GM19328 (cell line): Measurements from ENCODE around the gene CA6.
"Not testable (repeated sequence)": the region's sequence is repeated elsewhere in the genome, so short reads cannot be mapped to it uniquely, and the experiment has no call there.

Experiments
- ATAC-seq: cut with Tn5 transposase; IDR thresholded peaks from one replicate; pipeline ENCODE4 v1.9.1; 2021; ENCODE audit warnings: mild to moderate bottlenecking, moderate library complexity; ENCODE audit not compliant: unreplicated experiment

Gene CA6

DNA sequence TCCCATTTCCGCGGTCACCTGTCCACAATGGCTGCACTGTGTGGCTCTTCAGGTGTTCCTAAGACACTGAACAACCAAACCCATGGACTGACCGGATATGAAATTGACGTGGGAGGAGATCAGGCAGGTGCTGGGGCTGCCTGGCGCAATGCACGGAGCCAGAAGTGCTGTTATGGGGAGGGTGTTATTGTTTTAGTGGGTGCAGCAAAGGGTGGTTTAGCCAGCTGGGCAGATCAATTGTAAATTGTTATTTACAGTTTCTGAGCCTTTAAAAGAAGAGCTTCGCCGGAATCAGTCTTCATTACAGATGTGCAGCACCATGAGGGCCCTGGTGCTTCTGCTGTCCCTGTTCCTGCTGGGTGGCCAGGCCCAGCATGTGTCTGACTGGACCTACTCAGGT is at the start of gene CA6:
Gene CA6, plus strand, starts transcription at position 301 of the 400 bp plus-strand sequence. Its CDS starts 19 bp downstream, at position 320.
- no peak for ATAC-seq

DNA sequence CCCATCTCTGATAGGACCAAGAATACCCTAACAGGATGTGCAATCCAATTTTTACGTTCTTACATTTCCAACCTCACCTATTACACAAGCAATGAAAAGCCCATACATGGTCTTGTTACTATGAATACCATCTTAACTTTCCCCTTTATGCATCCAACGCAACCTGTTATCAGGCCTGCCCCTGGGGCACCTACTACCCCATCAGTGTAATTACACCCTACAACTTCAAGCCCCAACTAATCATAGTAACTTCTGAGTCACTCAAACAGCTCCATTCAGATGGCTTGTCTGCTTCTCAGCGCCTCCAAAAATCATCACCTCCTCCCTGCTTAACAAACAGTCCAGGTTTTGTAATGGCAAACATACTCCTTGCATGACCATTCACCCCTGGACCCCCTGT is 48.9 kb upstream of the CA6 start:
- not testable (repeated sequence) for ATAC-seq

DNA sequence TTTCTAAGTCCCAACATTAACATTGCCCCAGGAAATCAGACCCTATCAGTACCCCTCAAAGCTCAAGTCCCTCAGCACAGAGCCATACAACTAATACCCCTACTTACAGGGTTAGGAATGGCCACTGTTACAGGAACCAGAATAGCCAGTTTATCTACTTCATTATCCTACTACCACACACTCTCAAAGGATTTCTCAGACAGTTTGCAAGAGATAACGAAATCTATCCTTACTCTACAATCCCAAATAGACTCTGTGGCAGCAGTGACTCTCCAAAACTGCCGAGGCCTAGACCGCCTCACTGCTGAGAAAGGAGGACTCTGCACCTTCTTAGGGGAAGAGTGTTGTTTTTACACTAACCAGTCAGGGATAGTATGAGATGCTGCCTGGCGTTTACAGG is 48.2 kb upstream of the CA6 start:
- ATAC-seq = not testable (repeated sequence)

DNA sequence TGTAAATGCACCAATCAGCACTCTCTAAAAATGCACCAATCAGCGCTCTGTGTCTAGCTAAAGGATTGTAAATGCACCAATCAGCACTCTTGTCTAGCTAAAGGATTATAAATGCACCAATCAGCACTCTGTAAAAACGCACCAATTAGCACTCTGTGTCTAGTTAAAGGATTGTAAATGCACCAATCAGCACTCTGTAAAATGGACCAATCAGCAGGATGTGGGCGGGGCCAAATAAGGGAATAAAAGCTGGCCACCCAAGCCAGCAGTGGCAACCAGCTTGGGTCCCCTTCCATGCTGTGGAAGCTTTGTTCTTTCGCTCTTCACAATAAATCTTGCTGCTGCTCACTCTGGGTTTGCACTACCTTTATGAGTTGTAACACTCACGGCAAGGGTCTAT is 47.2 kb upstream of the CA6 start:
- ATAC-seq = not testable (repeated sequence)

DNA sequence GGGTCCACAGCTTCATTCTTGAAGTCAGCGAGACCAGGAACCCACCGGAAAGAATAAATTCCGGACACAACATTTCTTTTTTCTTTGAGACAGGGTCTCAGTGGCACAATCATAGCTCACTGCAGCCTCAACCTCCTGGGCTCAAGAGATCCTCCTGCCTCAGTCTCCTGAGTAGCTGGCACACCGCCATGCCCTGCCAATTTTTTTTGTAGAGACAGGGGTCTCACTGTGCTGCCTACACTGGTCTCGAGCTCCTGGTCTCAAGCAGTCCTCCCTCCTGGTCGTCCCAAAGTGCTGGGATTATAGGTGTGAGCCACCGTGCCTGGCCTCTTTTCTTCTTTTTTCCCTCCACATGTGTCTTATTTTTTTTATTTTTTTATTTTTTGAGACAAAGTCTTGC is 46.6 kb upstream of the CA6 start:
- ATAC-seq = no peak

DNA sequence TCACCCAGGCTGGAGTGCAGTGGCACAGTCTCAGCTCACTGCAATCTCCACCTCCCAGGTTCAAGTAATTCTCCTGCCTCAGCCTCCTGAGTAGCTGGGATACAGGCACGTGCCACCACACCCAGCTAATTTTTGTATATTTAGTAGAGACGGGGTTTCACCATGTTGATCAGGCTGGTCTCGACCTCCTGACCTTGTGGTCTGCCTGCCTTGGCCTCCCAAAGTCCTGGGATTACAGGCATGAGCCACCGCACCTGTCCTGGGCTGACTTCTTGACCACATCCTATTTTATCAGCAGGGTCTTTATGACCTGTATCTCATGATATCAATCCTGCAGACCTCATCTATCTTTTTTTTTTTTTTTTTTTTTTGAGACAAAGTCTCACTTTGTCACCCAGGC is 45.0 kb upstream of the CA6 start:
- not testable (repeated sequence) for ATAC-seq

DNA sequence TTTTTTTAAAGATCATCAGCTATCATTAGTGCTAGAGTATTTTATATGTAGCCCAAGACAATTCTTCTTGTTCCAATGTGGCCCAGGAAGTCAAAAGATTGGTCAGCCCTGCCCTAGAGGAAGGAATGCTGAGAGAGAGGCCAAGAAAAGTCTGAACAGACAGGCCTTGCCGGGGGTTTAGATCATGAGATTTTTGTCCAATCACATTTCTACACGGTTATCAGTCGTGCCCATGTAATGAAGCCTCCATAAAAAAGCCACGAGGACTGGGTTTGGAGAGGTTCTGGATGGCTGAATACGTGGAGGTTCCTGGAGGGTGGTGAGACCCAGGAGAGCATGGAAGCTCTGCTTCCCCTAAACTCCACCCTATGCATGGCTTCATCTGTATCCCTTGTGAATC is 42.9 kb upstream of the CA6 start:
- no peak for ATAC-seq

DNA sequence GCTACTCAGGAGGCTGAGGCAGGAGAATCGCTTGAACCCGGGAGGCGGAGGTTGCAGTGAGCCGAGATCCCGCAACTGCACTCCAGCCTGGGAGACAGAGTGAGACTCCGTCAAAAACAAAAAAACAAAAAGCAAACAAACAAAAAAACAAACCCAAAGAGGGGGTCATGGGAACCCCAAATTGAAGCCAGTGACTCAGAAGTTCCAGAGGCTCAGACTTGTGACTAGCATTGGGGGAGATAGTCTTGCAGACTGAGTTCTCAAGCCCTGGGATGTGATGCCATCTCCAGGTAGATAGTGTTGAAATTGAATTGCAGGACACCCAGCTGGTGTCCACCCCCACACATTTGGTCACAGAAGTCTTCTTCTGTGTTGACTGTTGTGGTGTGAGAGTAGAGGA is 42.3 kb upstream of the CA6 start:
- no peak for ATAC-seq

DNA sequence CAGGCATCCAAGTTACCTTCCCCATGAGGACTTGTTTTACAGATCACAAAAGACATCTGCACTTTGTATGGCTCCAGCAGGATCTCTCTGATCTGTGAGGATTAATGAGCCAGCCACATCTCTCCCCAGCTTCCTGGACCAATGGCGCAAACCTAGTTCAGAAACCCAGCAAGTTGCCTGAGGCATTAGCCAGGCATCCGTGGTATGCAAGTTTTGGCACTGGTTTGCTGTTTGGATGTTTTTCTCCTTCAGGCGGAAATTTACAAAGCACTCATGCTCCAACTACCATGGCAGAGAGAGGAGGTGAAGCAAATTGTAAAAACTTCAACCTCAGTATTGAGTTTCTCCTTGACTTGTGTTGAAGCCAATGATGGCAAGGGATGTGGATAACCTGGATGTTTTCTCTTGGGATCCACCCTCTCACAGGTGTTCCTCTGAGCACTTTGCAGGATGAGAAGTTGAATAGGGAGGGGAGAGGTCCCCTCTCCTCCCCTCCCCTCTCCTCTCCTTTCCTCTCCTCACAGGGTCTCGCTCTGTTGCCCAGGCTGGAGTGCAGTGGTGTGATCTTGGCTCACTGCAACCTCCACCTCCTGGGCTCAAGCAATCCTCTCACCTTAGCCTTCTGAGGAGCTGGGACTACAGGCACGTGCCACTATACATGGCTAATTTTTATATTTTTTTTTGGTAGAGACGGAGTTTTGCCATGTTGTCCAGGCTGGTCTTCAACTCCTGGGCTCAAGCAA is 41.6 kb upstream of the CA6 start:
- ATAC-seq = no peak

DNA sequence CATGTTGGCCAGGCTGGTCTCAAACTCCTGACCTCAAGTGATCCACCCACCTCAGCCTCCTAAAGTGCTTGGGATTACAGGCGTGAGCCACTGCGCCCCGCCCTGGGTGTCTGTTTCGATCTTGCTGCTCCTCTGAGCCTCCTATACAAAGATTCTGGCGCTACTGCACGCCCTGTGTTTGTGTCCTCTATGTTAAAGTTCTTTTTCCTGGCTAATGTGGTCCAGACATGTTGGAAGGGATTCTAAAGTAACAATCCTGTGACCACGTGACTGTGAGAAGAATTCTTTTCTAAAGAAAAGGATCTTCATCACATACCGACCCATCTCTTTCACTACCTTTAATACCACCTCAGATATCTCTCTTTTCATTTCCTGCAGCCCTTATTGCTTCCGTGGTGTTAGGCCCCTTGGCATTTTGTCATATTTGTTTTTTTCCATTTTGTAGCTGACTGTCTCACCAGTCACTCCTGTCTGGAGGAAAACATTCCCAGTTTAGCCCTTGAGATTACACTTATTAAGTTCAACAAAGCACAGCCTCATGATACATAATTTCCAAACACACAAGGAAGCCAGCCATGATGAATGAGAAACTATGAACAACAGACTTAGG is 40.0 kb upstream of the CA6 start:
- no peak for ATAC-seq

DNA sequence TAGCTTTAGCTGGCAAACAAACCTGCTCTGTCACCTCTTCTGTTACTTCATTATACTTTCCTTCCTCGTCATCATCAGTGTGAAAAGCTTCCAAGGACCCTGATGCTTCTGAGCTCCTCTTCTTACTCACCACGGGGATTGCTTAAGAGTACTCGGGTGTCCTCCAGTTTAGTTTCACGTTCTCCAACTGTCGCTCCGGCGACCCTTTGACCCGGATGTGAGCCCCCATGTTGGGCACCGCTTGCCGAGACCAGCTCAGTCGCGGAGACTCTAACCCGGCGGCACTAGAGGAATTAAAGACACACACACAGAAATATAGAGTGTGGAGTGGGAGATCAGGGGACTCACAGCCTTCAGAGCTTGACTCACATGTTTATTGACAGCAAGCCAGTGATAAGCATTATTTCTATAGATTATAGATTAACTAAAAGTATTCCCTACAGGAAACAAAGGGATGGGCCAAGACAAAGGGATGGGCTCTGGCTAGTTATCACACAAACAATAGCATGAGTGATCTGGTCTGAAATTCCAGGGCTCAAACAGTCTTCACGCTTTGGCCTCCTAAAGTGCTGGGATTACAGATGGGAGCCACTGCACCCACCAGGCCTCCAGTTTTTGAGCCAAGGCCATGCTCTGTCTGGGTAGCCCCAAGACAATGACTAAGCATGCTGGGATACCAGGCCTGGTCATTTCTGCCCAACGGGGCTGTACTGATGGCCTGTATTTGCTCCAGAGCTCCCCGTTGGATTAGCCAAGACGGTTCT is 37.1 kb upstream of the CA6 start:
- ATAC-seq = no peak

DNA sequence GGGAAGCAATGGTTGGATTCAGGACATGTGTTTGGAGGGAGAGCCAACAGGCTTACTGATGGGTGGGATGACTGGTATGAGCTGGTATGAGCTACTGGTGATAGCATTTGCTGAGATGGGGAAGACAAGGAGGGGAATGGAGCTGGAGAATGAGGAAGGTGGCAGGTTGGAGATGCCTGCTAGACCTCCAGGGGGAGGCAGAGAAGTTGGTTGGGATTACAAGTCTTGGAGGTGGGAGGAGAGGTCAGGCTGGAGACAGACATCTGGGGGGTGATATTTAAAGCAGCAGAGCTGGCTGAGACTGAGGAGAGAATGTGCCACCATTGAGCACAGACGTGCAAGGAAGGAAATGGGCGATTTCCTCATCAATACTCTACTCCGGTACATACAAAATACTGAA is 35.3 kb upstream of the CA6 start:
- ATAC-seq = no peak

DNA sequence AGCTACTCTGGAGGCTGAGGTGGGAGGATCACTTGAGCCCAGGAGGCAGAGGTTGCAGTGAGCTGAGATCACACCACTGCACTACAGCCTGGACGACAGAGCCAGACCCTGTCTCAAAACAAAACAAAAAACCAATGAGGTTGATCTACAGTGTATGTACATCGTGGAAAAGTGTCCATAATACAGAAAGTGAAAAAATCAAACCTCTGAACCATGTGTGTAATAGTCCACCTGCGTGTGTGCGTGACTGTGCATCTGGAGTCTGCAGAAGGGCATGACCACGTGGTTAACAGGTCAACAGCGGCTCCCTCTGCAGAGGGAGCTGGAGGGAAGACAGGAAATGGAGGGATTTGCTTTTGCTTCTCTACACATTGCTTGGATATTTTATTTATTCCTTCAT is 34.8 kb upstream of the CA6 start:
- ATAC-seq = no peak

DNA sequence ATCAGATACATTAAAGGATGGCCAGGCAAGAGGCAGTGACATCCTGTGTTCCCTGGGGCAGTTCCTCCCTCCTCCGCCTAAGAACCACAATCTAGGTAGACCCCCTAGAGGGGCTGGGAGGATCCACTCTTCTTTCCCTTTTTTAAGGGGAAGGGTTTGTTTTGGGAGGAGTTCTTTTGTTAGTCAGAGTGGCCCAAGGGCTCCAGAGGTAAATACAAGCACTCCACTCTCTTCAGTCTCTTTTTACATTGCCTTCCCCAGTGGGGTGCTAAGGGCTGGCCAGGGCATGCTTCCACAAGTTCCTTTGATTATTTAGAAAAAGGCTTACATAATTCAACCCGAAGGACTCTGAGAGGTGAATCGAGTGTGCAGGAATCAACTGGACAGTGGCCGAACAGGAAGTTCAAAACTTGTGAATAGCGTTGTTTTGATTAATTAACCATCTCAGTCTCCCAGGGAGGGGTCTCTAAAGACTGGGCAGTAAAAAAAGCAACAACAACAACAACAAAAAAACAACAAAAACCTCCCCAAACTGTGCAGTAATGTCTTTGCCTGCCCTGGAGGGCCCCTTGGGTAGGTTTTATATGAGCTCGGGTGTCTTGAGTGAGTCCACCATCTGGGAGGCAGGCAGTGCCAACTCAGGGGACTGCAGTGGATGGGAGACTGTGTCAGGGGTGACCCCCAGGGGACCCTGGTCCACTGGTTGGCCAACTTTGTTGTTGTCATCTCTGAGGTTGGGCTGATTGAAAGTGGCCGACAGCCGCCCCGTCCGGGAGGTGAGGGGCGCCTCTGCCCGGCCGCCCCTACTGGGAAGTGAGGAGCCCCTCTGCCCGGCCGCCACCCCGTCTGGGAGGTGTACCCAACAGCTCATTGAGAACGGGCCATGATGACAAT is 34.0 kb upstream of the CA6 start:
- ATAC-seq = no peak

DNA sequence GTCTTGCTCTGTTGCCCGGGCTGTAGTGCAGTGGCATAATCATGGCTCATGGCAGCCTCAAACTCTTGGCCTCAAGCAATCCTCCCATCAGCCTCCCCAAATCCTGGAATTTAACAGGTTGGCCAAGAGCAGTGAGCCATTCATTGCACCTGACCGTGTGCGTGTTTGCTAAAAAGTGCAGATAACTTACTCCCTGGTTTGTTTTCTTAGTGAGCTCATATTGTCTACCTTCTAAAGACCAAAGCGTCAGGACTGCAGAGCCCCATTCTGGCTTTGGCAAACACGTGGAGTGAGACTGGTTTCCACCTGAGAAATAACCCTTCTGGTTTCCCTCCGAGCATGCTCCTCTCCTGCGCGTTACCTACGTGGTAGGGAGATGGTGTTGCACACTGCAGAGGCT is 32.2 kb upstream of the CA6 start:
- no peak for ATAC-seq

DNA sequence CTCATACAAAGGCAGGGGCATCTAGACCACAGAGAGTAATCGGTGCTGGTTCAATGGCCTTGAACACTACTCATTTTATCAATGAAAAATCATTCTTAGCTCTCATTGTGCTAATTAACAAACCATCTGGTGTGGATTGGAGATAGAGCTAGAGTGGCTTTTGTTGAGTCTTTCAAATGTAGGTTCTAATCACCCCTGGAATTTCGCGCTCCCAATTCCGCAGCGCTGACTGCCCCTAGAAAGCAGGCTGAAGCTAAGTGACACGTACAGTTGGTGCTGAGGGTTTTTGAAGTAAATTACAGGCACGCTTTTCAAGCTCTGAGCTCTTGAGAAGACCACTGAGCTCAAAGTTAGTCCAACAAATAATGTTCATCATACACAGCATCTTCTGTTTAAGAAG is 31.2 kb upstream of the CA6 start:
- ATAC-seq = no peak

DNA sequence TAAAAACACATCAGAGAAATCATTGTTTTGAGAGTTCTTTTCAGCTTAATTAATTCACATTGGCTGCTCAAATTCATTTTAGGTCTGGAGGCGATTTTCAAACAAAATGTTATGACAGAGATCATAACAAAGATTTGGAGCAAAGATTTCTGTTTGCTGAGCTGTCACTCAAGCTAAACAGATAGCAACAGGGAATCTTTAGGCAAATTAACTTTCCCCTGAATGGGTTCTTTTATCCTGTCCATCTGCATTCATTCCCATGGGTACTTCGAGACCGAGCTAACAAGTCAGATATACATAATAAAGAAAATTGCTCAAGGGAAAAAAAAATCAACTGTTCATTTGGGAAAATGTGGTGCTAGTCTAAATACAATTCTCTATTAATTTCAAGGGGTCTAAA is 30.2 kb upstream of the CA6 start:
- ATAC-seq = no peak

DNA sequence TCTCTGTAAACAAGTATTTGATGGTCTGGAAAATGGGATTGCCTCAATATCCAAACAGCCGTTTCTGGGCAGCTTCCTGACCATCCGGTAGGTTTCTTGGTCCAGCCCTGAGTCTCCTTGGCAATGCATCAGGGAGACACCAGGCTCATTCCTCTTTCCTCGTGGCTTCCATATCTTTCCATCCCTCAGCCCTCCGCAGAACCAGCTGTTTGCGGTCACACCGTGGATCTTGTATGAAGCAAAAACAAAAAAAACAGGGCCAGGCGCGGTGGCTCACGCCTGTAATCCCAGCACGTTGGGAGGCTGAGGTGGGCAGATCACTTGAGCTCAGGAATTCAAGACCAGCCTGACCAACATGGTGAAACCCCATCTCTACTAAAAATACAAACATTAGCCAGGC is 28.1 kb upstream of the CA6 start:
- ATAC-seq = not testable (repeated sequence)

DNA sequence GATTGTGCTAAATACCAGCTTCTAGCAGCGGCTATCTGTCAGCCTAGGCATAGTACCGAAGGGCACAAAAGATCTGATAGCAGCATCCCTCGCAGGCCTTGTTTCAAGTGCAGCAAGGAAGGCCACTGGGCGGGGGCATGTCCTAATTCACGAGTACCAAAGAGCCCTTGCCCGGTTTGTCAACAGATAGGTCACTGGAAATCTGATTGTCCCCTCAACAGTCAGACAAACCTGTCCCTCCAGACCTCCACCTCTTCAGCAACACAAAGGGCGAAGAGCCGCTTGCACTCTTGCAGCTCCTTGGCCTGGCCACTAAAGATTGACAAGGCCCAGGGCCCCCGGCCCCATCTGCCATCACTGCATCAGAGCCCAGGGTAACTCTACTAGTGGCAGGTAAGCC is 22.7 kb upstream of the CA6 start:
- no peak for ATAC-seq

DNA sequence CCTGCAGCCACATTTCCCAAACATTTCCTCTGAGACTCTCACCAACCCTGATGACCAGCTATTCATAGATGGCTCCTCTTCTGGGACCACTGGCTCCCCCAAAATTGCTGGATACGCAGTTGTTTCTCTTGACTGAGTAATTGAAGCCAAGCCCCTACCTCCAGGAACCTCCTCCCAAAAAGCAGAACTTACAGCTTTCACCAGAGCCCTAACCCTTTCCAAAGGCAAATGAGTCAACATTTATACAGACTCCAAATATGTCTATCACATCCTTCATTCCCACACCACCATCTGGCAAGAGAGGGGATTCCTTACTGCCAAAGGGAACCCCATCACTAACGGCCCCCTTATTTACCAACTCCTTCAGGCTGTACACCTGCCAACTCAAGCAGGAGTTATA is 20.3 kb upstream of the CA6 start:
- ATAC-seq = no peak

DNA sequence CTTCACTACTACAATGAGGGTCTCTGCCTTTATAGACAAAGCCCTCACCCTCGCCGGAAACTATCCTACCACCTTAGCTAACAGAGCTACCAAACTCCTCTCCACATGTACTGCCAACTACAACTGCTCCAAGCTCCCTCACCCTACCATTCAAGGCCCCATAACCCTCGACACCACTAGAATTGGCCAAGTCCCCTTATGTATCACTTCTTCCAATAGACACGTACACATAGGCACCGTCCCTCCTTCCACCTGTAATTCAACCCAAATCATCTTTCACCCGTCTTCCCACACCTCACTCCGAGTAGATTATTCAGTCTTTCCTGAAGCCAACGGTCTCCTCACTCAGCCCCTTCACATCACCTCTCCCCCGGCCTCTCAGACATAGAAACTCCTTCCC is 19.7 kb upstream of the CA6 start:
- no peak for ATAC-seq
